ENCODE data around the gene FILIP1L.
"Not testable (repeated sequence)": the region's sequence is repeated elsewhere in the genome, so short reads cannot be mapped to it uniquely, and the experiment has no call there.

Gene FILIP1L

GRCh38 chr3:99841949-99842348 is 272.4 kb downstream of the FILIP1L start:
- DNase-seq (ENCODE audit: low read depth) = not testable (repeated sequence)

DNA sequence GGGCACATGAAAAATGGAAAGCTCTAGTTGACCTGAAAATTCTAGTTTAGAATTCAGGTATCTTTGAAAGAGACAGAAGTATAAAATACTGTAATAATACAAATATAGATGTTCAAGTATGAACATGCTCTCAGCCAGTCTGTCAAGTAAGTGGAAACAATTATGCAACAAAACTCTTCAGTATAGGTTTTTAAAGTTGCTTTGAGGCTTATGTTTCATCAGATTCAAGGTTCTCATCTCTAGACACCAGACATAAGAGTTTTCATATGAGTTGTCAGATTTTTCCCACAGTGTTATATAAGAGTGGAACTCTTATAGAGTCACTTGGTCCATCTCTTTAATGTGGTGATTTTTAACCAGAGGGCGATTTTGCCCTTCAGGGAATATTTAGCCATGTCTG is 274.7 kb downstream of the FILIP1L start:
- no peak for DNase-seq (ENCODE audit: low read depth)

DNA sequence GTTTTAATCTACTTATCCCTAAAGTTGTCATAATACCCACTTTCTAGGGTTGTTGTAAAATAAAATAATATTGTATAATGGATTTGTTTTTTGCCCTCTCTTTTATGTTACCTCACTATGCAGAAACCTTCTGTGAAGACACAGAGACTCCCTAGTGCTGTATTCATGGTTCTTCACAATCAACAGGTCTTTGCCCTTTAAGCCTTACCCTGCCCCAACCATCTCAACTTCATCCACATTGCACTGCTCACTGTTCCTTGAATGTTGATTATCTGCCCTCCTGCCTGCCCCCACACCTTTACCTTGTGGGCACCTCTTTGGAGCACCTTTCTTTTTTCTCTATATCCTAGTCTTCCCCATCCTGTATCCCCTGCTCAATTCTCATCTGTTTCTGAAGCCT is 275.5 kb downstream of the FILIP1L start:
- no peak for DNase-seq (ENCODE audit: low read depth)

- no peak for DNase-seq (ENCODE audit: low read depth)
Measured at GRCh38 chr3:99837715-99838114, 276.6 kb downstream of the FILIP1L start.

- DNase-seq (ENCODE audit: low read depth) = no peak
Measured at GRCh38 chr3:99836681-99837080, 277.6 kb downstream of the FILIP1L start.

GRCh38 chr3:99834211-99834957 is 279.9 kb downstream of the FILIP1L start:
- DNase-seq (ENCODE audit: low read depth) = no peak

GRCh38 chr3:99833617-99834205 is 280.6 kb downstream of the FILIP1L start:
- DNase-seq (ENCODE audit: low read depth) = no peak

GRCh38 chr3:99829844-99830243 is 284.5 kb downstream of the FILIP1L start:
- no peak for DNase-seq (ENCODE audit: low read depth)

- DNase-seq (ENCODE audit: low read depth) = no peak
Measured at GRCh38 chr3:99825004-99825640, 289.2 kb downstream of the FILIP1L start.

DNA sequence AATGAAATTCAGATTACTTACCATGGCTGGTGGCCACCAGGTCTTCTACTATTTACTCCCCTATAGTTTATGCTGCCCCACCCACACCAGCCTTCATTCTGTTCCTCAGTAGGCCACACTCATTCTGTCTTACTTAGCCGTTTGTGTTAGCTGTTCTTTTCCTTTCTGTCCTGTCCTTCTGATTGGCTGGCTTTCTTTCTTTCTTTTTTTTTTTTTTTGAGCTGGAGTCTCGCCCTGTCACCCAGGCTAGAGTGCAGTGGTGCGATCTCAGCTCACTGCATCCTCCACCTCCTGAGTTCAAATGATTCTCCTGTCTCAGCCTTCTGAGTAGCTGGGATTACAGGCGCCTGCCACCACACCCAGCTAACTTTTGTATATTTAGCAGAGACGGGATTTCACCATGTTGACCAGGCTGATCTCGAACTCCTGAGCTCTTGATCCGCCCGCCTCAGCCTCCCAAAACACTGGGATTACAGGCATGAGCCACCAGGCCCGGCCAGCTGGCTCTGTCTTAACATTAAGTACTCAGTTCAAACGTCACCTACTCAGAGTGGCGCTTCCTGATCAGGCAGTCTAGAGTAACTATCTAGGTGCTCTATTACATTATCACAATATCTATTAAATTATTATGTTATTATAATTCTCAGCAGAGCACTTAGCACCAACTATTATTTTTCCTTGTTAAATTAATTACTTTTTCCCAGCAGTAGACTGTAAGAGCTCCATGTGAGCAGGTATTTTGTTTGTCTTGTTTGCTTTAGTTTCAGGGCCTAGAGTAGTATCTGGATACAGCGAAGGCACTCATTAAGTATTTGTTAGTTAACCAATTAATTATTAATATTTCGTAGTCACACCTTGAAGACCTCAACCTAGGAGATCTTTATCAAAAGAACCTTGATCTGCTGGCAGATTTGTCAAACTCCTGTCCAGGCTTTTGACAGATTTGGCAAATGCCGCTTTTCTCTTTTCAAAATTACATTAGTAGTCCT is 290.3 kb downstream of the FILIP1L start:
- no peak for DNase-seq (ENCODE audit: low read depth)

GRCh38 chr3:99818818-99819217 is 295.5 kb downstream of the FILIP1L start:
- DNase-seq (ENCODE audit: low read depth) = peak; percentile 3

- DNase-seq (ENCODE audit: low read depth) = peak; percentile 90
Measured at GRCh38 chr3:99817437-99818240, 296.7 kb downstream of the FILIP1L start, which contains the start of gene CMSS1. Gene CMSS1 (plus strand): TSS chr3:99817862.

DNA sequence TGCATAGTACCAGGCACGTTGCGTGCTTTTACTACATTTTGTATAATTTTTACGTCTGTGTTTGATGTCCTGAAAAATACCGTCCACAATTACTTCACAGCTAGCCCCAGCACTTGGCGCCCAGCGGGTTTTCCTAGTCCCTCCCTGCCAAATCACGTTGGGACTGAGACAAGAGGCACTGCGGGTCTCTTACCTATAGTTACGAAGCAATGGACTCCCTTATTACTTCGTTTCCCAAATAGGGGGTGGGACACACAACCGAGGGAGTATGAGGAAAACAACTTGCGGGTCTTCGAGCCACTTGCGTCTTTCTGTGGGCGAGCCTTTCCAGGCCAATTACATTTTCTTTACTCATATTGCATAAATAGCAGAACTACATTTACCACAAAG is 297.3 kb downstream of the FILIP1L start:
- DNase-seq (ENCODE audit: low read depth) = no peak

GRCh38 chr3:99810403-99810802 is 303.9 kb downstream of the FILIP1L start:
- no peak for DNase-seq (ENCODE audit: low read depth)

DNA sequence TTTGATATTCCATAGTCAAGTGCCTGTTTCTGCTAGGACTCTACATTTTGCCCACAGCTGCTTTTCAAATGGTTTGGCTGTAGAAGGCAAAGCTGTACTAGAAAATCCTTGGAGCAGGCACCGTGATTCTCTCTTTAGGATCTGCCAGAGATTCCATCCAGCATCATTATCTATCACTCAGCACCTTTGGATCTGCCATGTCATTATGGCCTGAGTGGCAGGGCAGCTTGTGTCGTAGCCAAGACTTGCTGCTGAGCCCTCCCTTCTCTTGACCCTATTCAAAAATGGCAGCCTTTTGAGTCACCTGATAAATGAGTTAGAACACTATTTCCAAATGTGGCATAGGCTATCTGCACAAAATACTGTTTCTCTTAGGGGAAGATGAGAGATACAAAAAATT is 304.7 kb downstream of the FILIP1L start:
- DNase-seq (ENCODE audit: low read depth) = no peak

DNA sequence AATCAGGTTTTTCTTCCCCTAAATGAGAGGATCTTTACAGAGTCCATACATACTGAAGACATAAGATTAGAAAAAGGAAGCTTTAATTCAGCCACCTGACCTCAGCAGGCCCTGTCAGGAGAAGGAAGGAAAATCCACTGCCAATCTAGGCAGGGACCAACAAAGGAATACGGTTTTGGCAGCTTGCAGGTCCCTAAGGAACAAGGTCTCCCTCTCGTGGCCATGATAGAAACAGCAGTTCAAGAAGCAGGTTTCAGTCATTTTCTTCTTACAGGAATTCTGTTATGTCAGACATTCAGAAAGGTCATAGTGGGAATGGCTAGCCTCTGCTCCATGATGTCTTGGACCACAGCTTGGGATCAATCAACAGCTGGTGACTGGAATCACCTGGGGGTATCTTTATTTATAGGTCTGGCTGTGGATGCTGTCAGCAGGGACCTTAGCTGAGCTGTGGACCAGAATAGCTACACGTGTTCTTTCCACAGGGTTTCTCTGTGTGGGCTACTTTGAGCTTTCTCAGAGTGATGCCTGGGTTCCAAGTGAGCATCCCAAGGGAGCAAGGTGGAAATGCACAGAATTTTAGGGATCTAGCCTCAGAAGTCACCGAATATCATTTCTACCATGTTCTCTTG is 306.0 kb downstream of the FILIP1L start:
- peak; percentile 78 for DNase-seq (ENCODE audit: low read depth)

- no peak for DNase-seq (ENCODE audit: low read depth)
Measured at GRCh38 chr3:99805160-99805559, 309.1 kb downstream of the FILIP1L start.

DNA sequence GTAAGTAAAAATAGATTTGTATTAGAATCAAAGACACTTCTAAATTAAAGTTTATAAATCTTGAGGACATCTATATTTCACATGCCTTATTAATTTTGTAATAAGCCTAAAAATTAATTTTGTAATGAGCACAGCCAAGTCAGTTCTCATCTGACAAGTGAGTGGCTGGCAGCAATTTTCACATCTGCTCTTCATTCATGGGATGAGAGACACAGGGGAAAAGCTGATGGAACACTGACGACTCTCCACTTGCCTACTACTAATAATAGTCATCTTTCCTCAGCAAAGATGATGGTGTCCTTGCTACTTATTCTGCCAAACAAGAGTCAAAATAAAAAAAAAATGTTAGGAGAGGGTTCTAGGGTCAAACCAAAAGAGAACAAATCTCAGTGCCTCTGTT is 311.0 kb downstream of the FILIP1L start:
- DNase-seq (ENCODE audit: low read depth) = no peak

- DNase-seq (ENCODE audit: low read depth) = no peak
Measured at GRCh38 chr3:99799422-99799821, 314.9 kb downstream of the FILIP1L start.

GRCh38 chr3:99795573-99795972 is 318.7 kb downstream of the FILIP1L start:
- no peak for DNase-seq (ENCODE audit: low read depth)

DNA sequence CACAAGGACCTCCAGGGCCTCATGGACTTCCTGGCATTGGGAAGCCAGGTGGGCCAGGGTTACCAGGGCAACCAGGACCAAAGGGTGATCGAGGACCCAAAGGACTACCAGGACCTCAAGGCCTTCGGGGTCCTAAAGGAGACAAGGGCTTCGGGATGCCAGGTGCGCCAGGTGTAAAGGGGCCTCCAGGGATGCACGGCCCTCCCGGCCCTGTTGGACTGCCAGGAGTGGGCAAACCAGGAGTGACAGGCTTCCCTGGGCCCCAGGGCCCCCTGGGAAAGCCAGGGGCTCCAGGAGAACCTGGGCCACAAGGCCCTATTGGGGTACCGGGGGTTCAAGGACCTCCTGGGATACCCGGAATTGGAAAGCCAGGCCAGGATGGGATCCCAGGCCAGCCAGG is 319.8 kb downstream of the FILIP1L start:
- DNase-seq (ENCODE audit: low read depth) = no peak

All from fibroblast of gingiva (primary cell).